ENCODE results near the gene ZMYND19. TPM values are rescaled to one million over a fixed set of nuclear protein-coding genes. Genes with fewer than 3 reads are reported as not detected.

The ZMYND19 gene
- total RNA-seq, 1 donor from 2014 or later = 71.9 TPM

GRCh38 chr9:137581361-137582285, 8.7 kb downstream of the ZMYND19 start:
- peak overlapping the region; percentile 35 for H3K27ac Mint-ChIP-seq (ENCODE audit: unreplicated experiment)
- DNase-seq (ENCODE audit: low read depth, low spot score) = no peak
- peaks cover 12% of the 10 kb centered on the region for H3K4me1 Mint-ChIP-seq
- peak overlapping the region; percentile 67 for H3K4me3 Mint-ChIP-seq
- H3K36me3 Mint-ChIP-seq (ENCODE audit: low read depth) = no peaks in the 10 kb centered on the region
- H3K27me3 Mint-ChIP-seq (ENCODE audit: low read depth) = no peaks in the 10 kb centered on the region
- no peak for TF ChIP-seq CTCF (conservative IDR thresholded peaks at IDR 0.05)
- no peaks in the 10 kb centered on the region for H3K9me3 Mint-ChIP-seq

GRCh38 chr9:137580954-137581322, 9.4 kb downstream of the ZMYND19 start:
- Mint-ChIP-seq H3K36me3 (ENCODE audit: low read depth) (no peaks in the 10 kb centered on the region), H3K4me1 (peaks cover 18% of the 10 kb centered on the region), H3K4me3 (peak overlapping the region; percentile 56), H3K9me3 (no peaks in the 10 kb centered on the region), H3K27me3 (ENCODE audit: low read depth) (no peaks in the 10 kb centered on the region), H3K27ac (ENCODE audit: unreplicated experiment) (no peak overlapping the region)
- no peak for TF ChIP-seq CTCF (conservative IDR thresholded peaks at IDR 0.05)
- DNase-seq (ENCODE audit: low read depth, low spot score) = no peak

- H3K36me3 Mint-ChIP-seq (ENCODE audit: low read depth) = peaks cover 4% of the 10 kb centered on the region
- H3K27ac Mint-ChIP-seq (ENCODE audit: unreplicated experiment) = no peak overlapping the region
- H3K4me1 Mint-ChIP-seq = peaks cover 22% of the 10 kb centered on the region
- H3K27me3 Mint-ChIP-seq (ENCODE audit: low read depth) = no peaks in the 10 kb centered on the region
- DNase-seq (ENCODE audit: low read depth, low spot score) = no peak
- no peaks in the 10 kb centered on the region for H3K9me3 Mint-ChIP-seq
- H3K4me3 Mint-ChIP-seq = peak overlapping the region; percentile 56
- no peak for TF ChIP-seq CTCF (conservative IDR thresholded peaks at IDR 0.05)
Measured at GRCh38 chr9:137580209-137580953, 9.9 kb downstream of the ZMYND19 start.

- Mint-ChIP-seq H3K4me3 (peak overlapping the region; percentile 92), H3K27me3 (ENCODE audit: low read depth) (no peaks in the 10 kb centered on the region), H3K27ac (ENCODE audit: unreplicated experiment) (no peak overlapping the region), H3K36me3 (ENCODE audit: low read depth) (peaks cover 6% of the 10 kb centered on the region), H3K4me1 (peaks cover 22% of the 10 kb centered on the region), H3K9me3 (no peaks in the 10 kb centered on the region)
- no peak for DNase-seq (ENCODE audit: low read depth, low spot score)
- TF ChIP-seq CTCF (conservative IDR thresholded peaks at IDR 0.05) = no peak
Measured at GRCh38 chr9:137579259-137579604, 11.1 kb downstream of the ZMYND19 start.

GRCh38 chr9:137578518-137579258, 11.6 kb downstream of the ZMYND19 start, which contains the start of gene DPH7:
Gene DPH7 (minus strand): TSS chr9:137578925. CDS start chr9:137578777, 148 bp downstream.
- Mint-ChIP-seq H3K4me1 (peaks cover 22% of the 10 kb centered on the region), H3K9me3 (no peaks in the 10 kb centered on the region), H3K27ac (ENCODE audit: unreplicated experiment) (peak within 1 kb of the TSS; percentile 78), H3K27me3 (ENCODE audit: low read depth) (no peaks in the 10 kb centered on the region), H3K36me3 (ENCODE audit: low read depth) (peaks cover 6% of the 10 kb centered on the region), H3K4me3 (peak within 1 kb of the TSS; percentile 92)
- peak; percentile 95 for TF ChIP-seq CTCF (conservative IDR thresholded peaks at IDR 0.05)
- DNase-seq (ENCODE audit: low read depth, low spot score) = peak; percentile 98

Measured in neural crest cell (in vitro differentiated cells).